Caco-2 (cell line): Measurements from ENCODE around the gene LSM8. TPM values are rescaled to one million over a fixed set of nuclear protein-coding genes. Genes with fewer than 3 reads are reported as not detected.

Source experiments
- BruUV-seq: library from RNA; stranded (reverse); fragments of 400-500 nt; replicated peaks from 2 replicates; lab custom pipeline; 2021; lab: Mats Ljungman, UMichigan
- CTCF ChIA-PET: fragments of 300-600 bp; sonication (Branson Sonifier 250); formaldehyde crosslinking; loops from one replicate; lab custom pipeline; 2022; ENCODE audit warnings: antibody characterized with exemption; lab: Charles Lee
- POLR2A ChIA-PET: fragments of 300-600 bp; sonication (Branson Sonifier 250); formaldehyde crosslinking; loops from one replicate; lab custom pipeline; 2022; ENCODE audit warnings: antibody characterized with exemption; lab: Charles Lee
- DNase-seq, 2 experiments: peaks; one replicate each; pipeline versions ENCODE4 v3.0.0 to v3.0.0-alpha.2; 2020 to 2022
- H3K27me3 ChIP-seq: replicated peaks from 2 replicates; pipeline ENCODE4 v1.6.0; 2011; ENCODE audit warnings: low read length; ENCODE audit not compliant: control insufficient read depth, insufficient read depth
- H3K36me3 ChIP-seq: 2 replicates; pipeline ENCODE4 v1.5.1; 2011; ENCODE audit warnings: low read length; ENCODE audit not compliant: control insufficient read depth, insufficient read depth
- H3K4me1 ChIP-seq: fragments of 250-450 bp; sonication (Bioruptor Pico); 2 replicates; pipeline ENCODE4 v1.5.1; 2020; ENCODE audit warnings: mild to moderate bottlenecking
- H3K4me3 ChIP-seq: 2 replicates; pipeline ENCODE4 v1.5.1; 2011; ENCODE audit warnings: low read depth, mild to moderate bottlenecking, control low read depth, low read length
- H3K9me3 ChIP-seq: fragments of 250-450 bp; sonication (Bioruptor Pico); 2 replicates; pipeline ENCODE4 v1.5.1; 2020; ENCODE audit warnings: mild to moderate bottlenecking, moderate library complexity
- H3K27ac Mint-ChIP-seq: one replicate; pipeline ENCODE4 v1.8.0; 2022; ENCODE audit warnings: mixed read lengths; ENCODE audit not compliant: unreplicated experiment
- H3K27me3 Mint-ChIP-seq: one replicate; pipeline ENCODE4 v1.8.0; 2022; ENCODE audit warnings: mixed read lengths; ENCODE audit not compliant: insufficient read depth, unreplicated experiment
- H3K36me3 Mint-ChIP-seq: one replicate; pipeline ENCODE4 v1.8.0; 2022; ENCODE audit warnings: mild to moderate bottlenecking, mixed read lengths; ENCODE audit not compliant: insufficient read depth, unreplicated experiment
- H3K4me1 Mint-ChIP-seq: one replicate; pipeline ENCODE4 v1.8.0; 2022; ENCODE audit warnings: low read depth, mixed read lengths; ENCODE audit not compliant: unreplicated experiment
- H3K4me3 Mint-ChIP-seq: one replicate; pipeline ENCODE4 v1.8.0; 2022; ENCODE audit warnings: mild to moderate bottlenecking, moderate library complexity, mixed read lengths; ENCODE audit not compliant: unreplicated experiment
- H3K9me3 Mint-ChIP-seq: one replicate; pipeline ENCODE4 v1.8.0; 2022; ENCODE audit warnings: mixed read lengths; ENCODE audit not compliant: unreplicated experiment
- CTCF ChIP-seq, 2 experiments: fragments of 200-600 bp in 1 of 2; IDR thresholded peaks; 1 replicate in 1 of 2; 2 replicates in 1 of 2; pipeline versions ENCODE4 v1.5.1 to v1.8.0; 2011 to 2022; ENCODE audit warnings: antibody characterized with exemption in 1 of 2, control low read depth in 1 of 2, inconsistent platforms in 1 of 2, low read depth in 1 of 2, low read length in 1 of 2, mild to moderate bottlenecking in 1 of 2, moderate library complexity in 1 of 2; ENCODE audit not compliant: insufficient read depth in 1 of 2, severe bottlenecking in 1 of 2, unreplicated experiment in 1 of 2
- intact Hi-C: fragments of 100-400 bp; cut with micrococcal nuclease; formaldehyde crosslinking; loops from one replicate; pipeline ENCODE4 v1.10.0; 2022; ENCODE audit not compliant: unreplicated experiment
- total RNA-seq: library from RNA; stranded (reverse); gene quantifications from 2 replicates; pipeline ENCODE4 v1.2.3, GENCODE V29; 2022

The LSM8 gene
- total RNA-seq, 1 experiment from 2014 or later = 50.4 TPM

GRCh38 chr7:118202061-118202460, 18.1 kb downstream of the LSM8 start:
- H3K4me3 Mint-ChIP-seq = no peak overlapping the region
- no peaks in the 10 kb centered on the region for H3K9me3 ChIP-seq
- no peak overlapping the region for H3K27ac Mint-ChIP-seq
- ChIA-PET CTCF (no interaction called here), POLR2A (no interaction called here)
- H3K9me3 Mint-ChIP-seq = no peaks in the 10 kb centered on the region
- no peaks in the 10 kb centered on the region for H3K36me3 ChIP-seq
- H3K4me1 ChIP-seq = no peaks in the 10 kb centered on the region
- no peaks in the 10 kb centered on the region for H3K27me3 Mint-ChIP-seq
- TF ChIP-seq CTCF (IDR thresholded peaks at IDR 0.05; ENCODE audit: insufficient read depth in 1 of 2, low read depth in 1 of 2, low read length in 1 of 2, severe bottlenecking in 1 of 2, unreplicated experiment in 1 of 2) = no peak
- intact Hi-C loops = no loop called here
- H3K36me3 Mint-ChIP-seq = no peaks in the 10 kb centered on the region
- no TSS peak for BruUV-seq
- no peak for DNase-seq
- H3K27me3 ChIP-seq = no peaks in the 10 kb centered on the region
- H3K4me3 ChIP-seq = no peak overlapping the region
- no peaks in the 10 kb centered on the region for H3K4me1 Mint-ChIP-seq

- H3K27me3 Mint-ChIP-seq = peaks cover 9% of the 10 kb centered on the region
- ChIA-PET CTCF (no interaction called here), POLR2A (no interaction called here)
- intact Hi-C loops = no loop called here
- Histone ChIP-seq H3K4me1 (no peaks in the 10 kb centered on the region), H3K9me3 (no peaks in the 10 kb centered on the region), H3K27me3 (no peaks in the 10 kb centered on the region), H3K36me3 (no peaks in the 10 kb centered on the region), H3K4me3 (no peak overlapping the region)
- no peaks in the 10 kb centered on the region for H3K36me3 Mint-ChIP-seq
- BruUV-seq = no TSS peak
- no peaks in the 10 kb centered on the region for H3K9me3 Mint-ChIP-seq
- no peaks in the 10 kb centered on the region for H3K4me1 Mint-ChIP-seq
- no peak for DNase-seq
- H3K4me3 Mint-ChIP-seq = no peak overlapping the region
- H3K27ac Mint-ChIP-seq = no peak overlapping the region
- TF ChIP-seq CTCF (IDR thresholded peaks at IDR 0.05; ENCODE audit: insufficient read depth in 1 of 2, low read depth in 1 of 2, low read length in 1 of 2, severe bottlenecking in 1 of 2, unreplicated experiment in 1 of 2) = no peak
These were observed 30.3 kb downstream of the LSM8 start for GRCh38 chr7:118214051-118214832.

GRCh38 chr7:118214833-118215182, 30.8 kb downstream of the LSM8 start:
- no peak for TF ChIP-seq CTCF (IDR thresholded peaks at IDR 0.05; ENCODE audit: insufficient read depth in 1 of 2, low read depth in 1 of 2, low read length in 1 of 2, severe bottlenecking in 1 of 2, unreplicated experiment in 1 of 2)
- no peaks in the 10 kb centered on the region for H3K9me3 ChIP-seq
- DNase-seq = no peak
- no peaks in the 10 kb centered on the region for H3K4me1 ChIP-seq
- no peak overlapping the region for H3K27ac Mint-ChIP-seq
- H3K27me3 Mint-ChIP-seq = peaks cover 9% of the 10 kb centered on the region
- no peaks in the 10 kb centered on the region for H3K36me3 Mint-ChIP-seq
- no TSS peak for BruUV-seq
- ChIA-PET CTCF (no interaction called here), POLR2A (no interaction called here)
- no peak overlapping the region for H3K4me3 Mint-ChIP-seq
- no peaks in the 10 kb centered on the region for H3K4me1 Mint-ChIP-seq
- no peaks in the 10 kb centered on the region for H3K36me3 ChIP-seq
- no peak overlapping the region for H3K4me3 ChIP-seq
- intact Hi-C loops = no loop called here
- H3K27me3 ChIP-seq = no peaks in the 10 kb centered on the region
- no peaks in the 10 kb centered on the region for H3K9me3 Mint-ChIP-seq
